ENCODE data around the gene FAIM2.

DNA sequence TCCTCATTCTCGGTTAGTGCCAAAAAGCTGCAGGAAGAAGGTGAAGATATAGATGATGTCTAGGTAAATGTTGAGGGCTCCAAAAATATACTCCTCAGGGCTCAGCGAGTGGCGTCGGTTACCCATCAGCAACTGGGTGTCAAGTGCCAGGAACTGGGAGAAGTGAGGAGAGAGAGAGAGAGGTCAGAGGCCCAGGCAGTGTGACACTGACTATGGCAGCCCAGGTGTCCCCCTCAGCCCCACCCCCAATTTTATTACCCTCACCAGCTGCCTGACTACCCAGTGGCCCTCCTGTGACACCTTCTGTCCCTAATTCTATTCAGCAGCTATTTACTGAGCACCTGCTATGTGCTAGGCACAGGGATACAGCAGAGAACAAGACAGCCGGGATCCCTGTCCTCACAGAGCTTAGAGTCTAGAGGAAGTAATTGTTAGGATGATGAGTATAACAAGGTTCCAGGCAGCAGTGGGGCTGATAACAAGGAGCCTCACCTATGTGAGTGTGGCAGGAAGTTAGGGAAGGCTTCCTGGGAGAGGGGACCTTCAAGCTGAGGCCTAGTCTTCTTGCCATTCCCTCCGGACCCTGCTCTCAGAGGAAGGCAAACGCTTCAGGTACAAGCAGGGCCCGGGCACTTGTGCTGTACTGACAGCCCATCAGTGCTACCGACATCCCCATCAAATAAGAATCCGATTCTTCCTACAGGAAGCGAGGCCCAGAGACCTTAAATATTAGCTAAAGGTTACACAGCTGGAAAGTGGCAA lies 33.0 kb downstream of the FAIM2 start:
- TF ChIP-seq EZH2 (IDR thresholded peaks at IDR 0.05; ENCODE audit: low read depth, unreplicated experiment) (no peak), JUNB (IDR thresholded peaks at IDR 0.05; ENCODE audit: unreplicated experiment) (no peak), EZH2phosphoT487 (IDR thresholded peaks at IDR 0.05; ENCODE audit: unreplicated experiment) (no peak)
- TF ChIP-seq, protein P1, sequence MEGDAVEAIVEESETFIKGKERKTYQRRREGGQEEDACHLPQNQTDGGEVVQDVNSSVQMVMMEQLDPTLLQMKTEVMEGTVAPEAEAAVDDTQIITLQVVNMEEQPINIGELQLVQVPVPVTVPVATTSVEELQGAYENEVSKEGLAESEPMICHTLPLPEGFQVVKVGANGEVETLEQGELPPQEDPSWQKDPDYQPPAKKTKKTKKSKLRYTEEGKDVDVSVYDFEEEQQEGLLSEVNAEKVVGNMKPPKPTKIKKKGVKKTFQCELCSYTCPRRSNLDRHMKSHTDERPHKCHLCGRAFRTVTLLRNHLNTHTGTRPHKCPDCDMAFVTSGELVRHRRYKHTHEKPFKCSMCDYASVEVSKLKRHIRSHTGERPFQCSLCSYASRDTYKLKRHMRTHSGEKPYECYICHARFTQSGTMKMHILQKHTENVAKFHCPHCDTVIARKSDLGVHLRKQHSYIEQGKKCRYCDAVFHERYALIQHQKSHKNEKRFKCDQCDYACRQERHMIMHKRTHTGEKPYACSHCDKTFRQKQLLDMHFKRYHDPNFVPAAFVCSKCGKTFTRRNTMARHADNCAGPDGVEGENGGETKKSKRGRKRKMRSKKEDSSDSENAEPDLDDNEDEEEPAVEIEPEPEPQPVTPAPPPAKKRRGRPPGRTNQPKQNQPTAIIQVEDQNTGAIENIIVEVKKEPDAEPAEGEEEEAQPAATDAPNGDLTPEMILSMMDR (conservative IDR thresholded peaks at IDR 0.05; ENCODE audit: low read depth in 2 of 2): no peak

Measured in GM23338 (cell line).